Muscle of arm (tissue), 12 donors: ENCODE results near the gene IRX3. TPM values are rescaled to one million over a fixed set of nuclear protein-coding genes. Genes with fewer than 3 reads are reported as not detected.

Experiments
- DNase-seq: peaks from one replicate; pipeline ENCODE4 v3.0.0-alpha.2; 2013
- polyA plus RNA-seq, 12 donors: library from polyadenylated mRNA; unstranded; fragments of 120-200 nt; gene quantifications; one replicate each; pipeline ENCODE4 v1.2.1, GENCODE V29; 2013; ENCODE audit not compliant: insufficient read length in 12 of 12

The IRX3 gene
- polyA plus RNA-seq, 12 donors: 8.4 to 37.1 (median 17.7) TPM; not detected in 1

DNA sequence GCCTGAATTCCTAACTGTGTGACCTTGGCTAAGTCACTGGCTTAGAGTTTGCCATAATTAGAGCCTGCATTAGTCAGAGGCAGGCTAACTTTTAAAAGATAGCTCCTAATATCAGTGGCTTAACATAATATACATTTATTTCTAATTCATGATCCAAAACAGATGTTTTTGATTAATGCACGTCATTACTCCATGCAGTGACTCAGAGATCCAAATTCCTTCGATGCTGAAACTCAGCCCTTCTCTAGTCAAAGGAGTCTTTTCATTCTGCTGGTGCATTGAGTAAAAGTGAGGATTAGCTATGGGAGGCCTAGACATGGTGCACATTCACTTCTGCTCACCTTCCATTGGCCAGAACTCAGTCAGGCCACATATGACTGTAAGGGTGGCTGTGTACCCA is 49.8 kb downstream of the IRX3 start:
- DNase-seq: no peak

GRCh38 chr16:54233615-54234014 is 53.0 kb downstream of the IRX3 start:
- DNase-seq: no peak
